Pancreas (tissue), 10 donors: ENCODE data around the gene TNNC2. TPM values are rescaled to one million over a fixed set of nuclear protein-coding genes. Genes with fewer than 3 reads are reported as not detected.

Experiments used
- ATAC-seq, 4 donors: fragments of 200-7000 bp; cut with Tn5 transposase; one replicate each; pipeline versions ENCODE4 v1.8.0 to v1.9.1; 2020; ENCODE audit warnings: mild to moderate bottlenecking in 4 of 4, moderate library complexity in 4 of 4
- DNase-seq, 6 donors: peaks; one replicate each; pipeline ENCODE4 v3.0.0-alpha.2; 2020
- FAIRE-seq: peaks from 2 replicates; lab custom pipeline; 2012; peaks lifted over from hg19 to GRCh38; lab: Jason Lieb, UNC
- H3K27ac ChIP-seq, 4 donors: fragments of 200-600 bp; sonication (generic); 1 replicate in 3 of 4; 2 replicates in 1 of 4; pipeline versions ENCODE4 v1.5.0 to v1.8.0; 2020
- H3K27me3 ChIP-seq, 4 donors: fragments of 200-600 bp; one replicate each; pipeline ENCODE4 v1.8.0; 2021
- H3K36me3 ChIP-seq, 3 donors: fragments of 200-600 bp; sonication (generic) in 1 of 3; one replicate each; pipeline versions ENCODE4 v1.5.0 to v1.8.0; 2020 to 2021
- H3K4me1 ChIP-seq, 3 donors: fragments of 200-600 bp; one replicate each; pipeline ENCODE4 v1.8.0; 2021
- H3K4me3 ChIP-seq, 4 donors: fragments of 200-600 bp; sonication (generic) in 2 of 4; one replicate each; pipeline versions ENCODE4 v1.5.0 to v1.8.0; 2020 to 2021
- H3K9me3 ChIP-seq, 4 donors: fragments of 200-600 bp; one replicate each; pipeline ENCODE4 v1.8.0; 2021
- CTCF ChIP-seq, 4 donors: fragments of 200-600 bp; sonication (generic) in 3 of 4; IDR thresholded peaks; one replicate each; pipeline versions ENCODE4 v1.5.0 to v1.8.0; 2021; ENCODE audit warnings: antibody characterized with exemption in 4 of 4
- WGBS, 2 donors: extraction: QIAGEN DNeasy Blood & Tissue Kit; methylation state at CpG; one replicate each; pipeline ENCODE4 v1.1.7; 2013; 5-methylcytosine and 5-hydroxymethylcytosine counted together
- intact Hi-C, 3 donors: fragments of 100-400 bp; cut with DNase I; formaldehyde crosslinking; loops; one replicate each; pipeline versions ENCODE4 v1.11.1 to v1.14.2; 2022
- polyA plus RNA-seq, 2 donors: library from polyadenylated mRNA; stranded (reverse); fragments of 200-250 nt; gene quantifications; one replicate each; pipeline ENCODE4 v1.2.3, GENCODE V29; 2013
- total RNA-seq, 6 donors: library from RNA; stranded (reverse); fragmentation: NEBNext Ultra II Directional in 4 of 6; extraction: Animal tissue kit (Norgen Biotek cat#: 25700) in 4 of 6; gene quantifications; one replicate each; pipeline versions ENCODE4 v1.2.1 to v1.2.4, GENCODE V29; 2021 to 2023
- donor health status: healthy with polysubstance abuse.
- donor health status: DM: no; HTN: no; CAD: no; lungs with moderate emphysema.
- donor health status: DM: no; HTN: no; CAD: no.
- donor health status: control.
- donor health status: control.
- donor health status: Bipolar disorder and iron deficiency.
- donor health status: DM: yes; HTN: yes; CAD: no.
- donor health status: DM: no; HTN: no; CAD: no.
- donor health status: DM: no; HTN: no; CAD: no.
- donor health status: DM: yes; HTN: yes; CAD: no.

The TNNC2 gene
- total and polyA plus RNA-seq, 8 donors: 1.2 to 4.0 TPM; not detected in 6

GRCh38 chr20:45819466-45819865 is 7.6 kb downstream of the TNNC2 start:
- Histone ChIP-seq H3K9me3 (no peaks in the 10 kb centered on the region), H3K36me3 (no peaks in the 10 kb centered on the region), H3K4me3 (no peak overlapping the region), H3K27me3 (peaks cover 0 to 15% (median 2%) of the 10 kb centered on the region in 4 donors), H3K27ac (no peak overlapping the region), H3K4me1 (peaks cover 0 to 4% (median 0%) of the 10 kb centered on the region in 3 donors)
- DNase-seq (no peak), ATAC-seq (no peak), FAIRE-seq (no peak)
- 88 to 96% methylated on average over 4 of the region's 4 CpGs for WGBS, 2 donors
- intact Hi-C loops: no loop called here
- TF ChIP-seq CTCF (IDR thresholded peaks at IDR 0.05): no peak

GRCh38 chr20:45818239-45818638 is 8.9 kb downstream of the TNNC2 start:
- Histone ChIP-seq H3K36me3 (no peaks in the 10 kb centered on the region), H3K4me3 (no peak overlapping the region), H3K9me3 (no peaks in the 10 kb centered on the region), H3K4me1 (peaks cover 0 to 4% (median 0%) of the 10 kb centered on the region in 3 donors), H3K27me3 (peaks cover 0 to 15% (median 2%) of the 10 kb centered on the region in 4 donors), H3K27ac (no peak overlapping the region)
- 66% methylated on average over 3 of the region's 3 CpGs for WGBS, 2 donors
- ATAC-seq: no peak
- FAIRE-seq: no peak
- DNase-seq: no peak
- no peak for TF ChIP-seq CTCF (IDR thresholded peaks at IDR 0.05)
- intact Hi-C loops: no loop called here

- H3K27me3 ChIP-seq: peaks cover 0 to 15% (median 2%) of the 10 kb centered on the region in 4 donors
Measured at GRCh38 chr20:45817376-45818194, 9.5 kb downstream of the TNNC2 start.

GRCh38 chr20:45816951-45817350 is 10.2 kb downstream of the TNNC2 start:
- Histone ChIP-seq H3K9me3 (no peaks in the 10 kb centered on the region), H3K27ac (no peak overlapping the region), H3K4me1 (peaks cover 0 to 5% (median 0%) of the 10 kb centered on the region in 3 donors), H3K4me3 (no peak overlapping the region), H3K36me3 (no peaks in the 10 kb centered on the region), H3K27me3 (peaks cover 0 to 11% (median 0%) of the 10 kb centered on the region in 4 donors)
- ATAC-seq (no peak), DNase-seq (no peak), FAIRE-seq (no peak)
- no peak for TF ChIP-seq CTCF (IDR thresholded peaks at IDR 0.05)
- 93 to 98% methylated on average over 3 of the region's 3 CpGs for WGBS, 2 donors
- intact Hi-C loops: no loop called here

More at GRCh38 chr20:45817376-45818194, 9.5 kb downstream of the TNNC2 start:
- intact Hi-C loops: no loop called here
- Histone ChIP-seq H3K4me3 (no peak overlapping the region), H3K9me3 (no peaks in the 10 kb centered on the region), H3K36me3 (no peaks in the 10 kb centered on the region), H3K4me1 (peaks cover 0 to 4% (median 0%) of the 10 kb centered on the region in 3 donors), H3K27ac (no peak overlapping the region)
- FAIRE-seq: no peak
- no peak for TF ChIP-seq CTCF (IDR thresholded peaks at IDR 0.05)
- no peak for ATAC-seq
- DNase-seq: no peak
- WGBS, 2 donors: 60 to 75% methylated on average over 9 of the region's 9 CpGs

- 83 to 87% methylated on average over 3 of the region's 3 CpGs for WGBS, 2 donors
- no peak overlapping the region for H3K27ac ChIP-seq
- intact Hi-C loops: no loop called here
- peaks cover 0 to 10% (median 6%) of the 10 kb centered on the region in 3 donors for H3K36me3 ChIP-seq
- H3K27me3 ChIP-seq: no peaks in the 10 kb centered on the region
- H3K4me1 ChIP-seq: peaks cover 0 to 5% (median 0%) of the 10 kb centered on the region in 3 donors
- DNase-seq (no peak), FAIRE-seq (no peak), ATAC-seq (no peak)
- no peak for TF ChIP-seq CTCF (IDR thresholded peaks at IDR 0.05)
- H3K9me3 ChIP-seq: no peaks in the 10 kb centered on the region
- no peak overlapping the region for H3K4me3 ChIP-seq
Measured at GRCh38 chr20:45814314-45814713, 12.8 kb downstream of the TNNC2 start.
